Vagina (tissue), 2 donors: ENCODE data around the gene PITPNM1.

ENCODE experiments used
- CTCF ChIP-seq, 3 experiments: fragments of 450-650 bp in 2 of 3; fragments of 200-600 bp in 1 of 3; sonication (generic) in 1 of 3; IDR thresholded peaks; one replicate each; pipeline ENCODE4 v1.5.1; 2017 to 2019; ENCODE audit warnings: antibody characterized with exemption in 3 of 3, mild to moderate bottlenecking in 2 of 3, moderate library complexity in 2 of 3
- POLR2A ChIP-seq, 2 donors: fragments of 450-650 bp; IDR thresholded peaks; one replicate each; pipeline ENCODE4 v1.6.1; 2017; ENCODE audit warnings: antibody characterized with exemption in 2 of 2, mild to moderate bottlenecking in 2 of 2, moderate library complexity in 2 of 2
- POLR2AphosphoS5 ChIP-seq, 2 donors: sonication (generic); formaldehyde crosslinking; IDR thresholded peaks; one replicate each; pipeline ENCODE4 v1.9.0; 2017; ENCODE audit warnings: antibody characterized with exemption in 2 of 2, mild to moderate bottlenecking in 2 of 2, low read depth in 1 of 2; ENCODE audit not compliant: insufficient read depth in 1 of 2

- TF ChIP-seq POLR2A (IDR thresholded peaks at IDR 0.05): no peak
- no peak for TF ChIP-seq CTCF (IDR thresholded peaks at IDR 0.05)
- peak in 1 of 2 donors; percentile 62 for TF ChIP-seq POLR2AphosphoS5 (IDR thresholded peaks at IDR 0.05; ENCODE audit: insufficient read depth in 1 of 2, low read depth in 1 of 2)
Measured at GRCh38 chr11:67464411-67465188, 40.6 kb downstream of the PITPNM1 start.
